Globus pallidus (tissue), 1 donor: Measurements from ENCODE around the gene NRP1.

ENCODE experiments used
- DNase-seq: peaks from one replicate; pipeline ENCODE4 v3.0.0-alpha.2; 2015; ENCODE audit warnings: low spot score

NRP1 gene

GRCh38 chr10:33260403-33261149 lies 73.9 kb downstream of the NRP1 start:
- DNase-seq = no peak

DNA sequence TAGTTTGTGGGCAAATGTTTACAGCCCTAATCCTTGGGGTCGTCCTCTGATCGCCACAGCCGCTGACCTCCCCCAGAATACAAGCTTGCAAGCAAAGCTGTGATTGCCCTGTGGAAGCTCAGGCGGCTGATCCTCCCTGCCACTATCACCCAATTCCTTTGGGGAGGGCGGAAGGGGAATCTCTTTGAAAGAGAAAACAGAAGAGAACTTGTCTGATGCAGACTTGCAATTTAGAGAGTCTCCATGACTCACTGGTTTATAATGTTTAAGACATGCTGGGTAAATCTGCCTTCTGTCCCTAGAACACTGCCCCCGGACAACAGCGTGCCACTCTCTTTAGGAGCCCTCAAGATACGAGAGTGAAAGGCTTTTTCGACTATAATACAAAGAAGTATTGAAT lies 75.5 kb downstream of the NRP1 start:
- no peak for DNase-seq

- no peak for DNase-seq
Measured at GRCh38 chr10:33257439-33258080, 76.9 kb downstream of the NRP1 start.

- no peak for DNase-seq
Measured at GRCh38 chr10:33256458-33256857, 78.0 kb downstream of the NRP1 start.

DNA sequence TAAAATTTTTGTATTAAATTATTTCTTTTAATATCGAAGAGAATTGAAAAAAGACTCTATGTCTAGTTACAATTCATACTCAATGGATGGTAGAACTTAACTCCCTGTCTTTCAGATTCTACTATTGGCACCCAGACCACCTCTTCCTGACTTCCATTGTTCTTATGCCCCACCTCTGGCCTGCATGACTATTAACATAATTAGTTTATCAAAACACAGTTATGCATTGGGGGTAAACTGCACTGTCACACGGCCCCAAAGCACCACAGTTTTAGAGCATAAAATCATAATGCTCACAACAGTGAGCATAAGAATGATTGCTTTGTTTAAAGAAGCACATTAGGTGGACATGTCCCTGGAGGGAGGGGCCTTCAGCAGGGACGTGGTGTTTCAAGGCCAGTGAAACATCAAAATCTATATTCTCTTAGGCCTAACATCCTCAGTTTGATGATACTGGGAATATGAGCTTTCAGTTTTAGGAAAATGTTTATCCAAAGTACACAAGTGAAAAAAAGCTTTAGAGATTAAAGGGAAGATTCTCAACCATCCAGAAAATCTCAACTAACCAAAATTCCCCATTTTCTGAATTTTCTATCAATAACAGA lies 79.8 kb downstream of the NRP1 start:
- DNase-seq = no peak

- no peak for DNase-seq
Measured at GRCh38 chr10:33253411-33253810, 81.1 kb downstream of the NRP1 start.

DNA sequence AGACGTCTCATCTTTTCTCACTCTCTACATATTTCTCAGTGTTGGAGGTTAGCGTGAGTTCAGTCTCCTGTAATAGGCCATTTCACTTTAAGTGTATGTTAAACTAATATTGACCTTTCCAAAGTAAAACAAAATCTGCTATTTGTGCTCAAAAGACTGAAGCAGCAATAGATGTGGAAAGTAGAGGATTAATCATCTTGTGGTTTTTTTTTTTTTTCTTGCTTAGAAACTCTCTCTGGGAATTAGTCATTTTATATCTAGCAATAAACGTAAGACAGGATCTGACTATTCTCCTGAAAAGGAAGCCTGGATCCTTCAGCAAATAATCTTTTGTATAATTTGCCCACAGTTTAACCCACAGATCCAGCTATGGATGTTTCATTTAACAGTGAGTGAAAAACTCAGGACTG lies 81.7 kb downstream of the NRP1 start:
- DNase-seq = no peak

GRCh38 chr10:33252324-33252723 lies 82.1 kb downstream of the NRP1 start:
- no peak for DNase-seq

GRCh38 chr10:33249659-33250345 lies 84.7 kb downstream of the NRP1 start:
- no peak for DNase-seq

DNA sequence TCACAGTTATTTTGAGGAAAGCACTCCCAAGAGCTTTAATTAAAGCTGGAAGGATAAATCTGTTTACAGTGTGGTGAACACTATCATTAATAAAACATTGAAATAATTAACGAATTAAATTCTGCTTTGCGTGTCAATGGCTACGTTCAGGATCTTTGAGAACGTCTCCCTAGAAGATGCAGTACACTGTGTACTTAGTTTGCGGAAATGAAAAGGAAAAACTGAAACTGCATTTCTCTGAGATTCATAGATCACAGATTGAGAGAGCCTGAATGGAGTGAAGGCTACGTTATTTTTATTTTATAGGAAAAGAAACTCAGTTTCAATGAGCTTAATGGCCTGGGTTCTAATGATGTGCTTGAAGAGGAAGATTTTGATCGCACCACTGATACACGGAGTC lies 85.3 kb downstream of the NRP1 start:
- no peak for DNase-seq

DNA sequence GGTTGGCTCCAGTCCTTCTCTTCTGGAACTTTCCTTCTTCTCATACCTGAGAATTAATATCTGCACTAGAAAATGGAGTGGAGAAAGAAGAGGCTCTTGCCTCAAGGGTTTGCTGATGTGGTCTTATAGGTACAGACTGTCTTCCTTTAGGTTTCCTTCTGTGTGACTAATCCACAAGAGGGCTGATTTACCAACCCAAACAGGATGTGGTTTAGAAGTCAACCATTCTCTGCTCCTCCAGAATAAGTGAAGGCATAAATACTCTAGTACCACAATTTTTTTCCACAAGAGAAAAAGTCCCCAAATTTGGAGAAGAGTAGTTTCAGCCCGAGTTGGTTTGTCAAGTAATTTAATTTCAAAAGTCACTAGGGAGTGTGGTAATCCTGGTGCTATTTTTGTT lies 85.8 kb downstream of the NRP1 start:
- no peak for DNase-seq

DNA sequence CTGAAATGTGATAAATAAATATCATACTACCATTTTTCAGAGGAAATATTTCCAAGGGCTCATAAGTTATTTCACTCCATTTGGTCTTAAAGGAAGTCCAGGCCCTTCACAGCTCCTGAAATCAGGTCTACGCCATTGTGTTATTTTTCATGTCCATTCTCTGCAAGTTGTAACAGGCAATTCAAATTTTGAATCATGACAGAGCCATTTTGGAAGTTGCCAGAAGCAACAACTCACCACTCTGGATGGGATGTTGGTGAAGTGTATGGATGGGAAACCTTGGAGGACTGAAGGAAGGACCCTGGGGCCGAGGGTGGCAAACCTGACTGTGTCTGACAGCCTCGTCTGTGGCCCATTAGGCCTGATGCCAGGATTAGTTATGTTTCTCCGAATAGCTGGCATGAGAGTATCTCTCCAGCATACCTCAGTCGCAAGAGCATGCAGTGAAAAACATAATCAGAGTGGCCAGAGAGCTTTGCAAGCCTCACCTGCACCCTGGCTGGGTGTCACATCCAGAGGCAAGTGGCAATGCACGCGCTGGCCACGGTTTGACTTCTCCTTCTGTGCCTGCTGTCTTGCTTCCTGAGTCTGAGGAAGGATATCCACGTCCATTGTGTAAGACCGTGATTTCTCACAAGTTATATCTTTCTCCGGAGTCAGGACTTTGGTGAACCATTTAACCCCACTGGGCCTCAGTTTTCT lies 87.1 kb downstream of the NRP1 start:
- DNase-seq = no peak

DNA sequence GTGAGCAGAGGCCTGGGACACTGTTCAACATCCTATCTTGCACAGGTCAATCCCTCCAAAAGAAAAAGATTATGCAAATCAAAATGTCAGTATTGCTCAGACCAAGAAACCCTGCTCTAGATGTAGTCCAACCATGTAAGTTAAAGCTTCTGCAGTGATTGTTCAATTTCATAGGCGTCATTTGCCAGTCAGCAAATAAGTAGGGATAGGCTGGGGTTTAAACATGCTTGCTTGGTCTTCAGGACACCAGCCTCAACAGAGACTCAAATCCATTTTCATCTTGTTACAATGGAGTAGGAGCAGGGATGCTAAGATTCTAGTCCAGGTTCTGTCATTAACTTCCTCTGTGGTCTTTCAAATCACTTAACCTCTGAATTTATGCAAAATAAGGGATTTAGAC lies 89.1 kb downstream of the NRP1 start:
- no peak for DNase-seq

DNA sequence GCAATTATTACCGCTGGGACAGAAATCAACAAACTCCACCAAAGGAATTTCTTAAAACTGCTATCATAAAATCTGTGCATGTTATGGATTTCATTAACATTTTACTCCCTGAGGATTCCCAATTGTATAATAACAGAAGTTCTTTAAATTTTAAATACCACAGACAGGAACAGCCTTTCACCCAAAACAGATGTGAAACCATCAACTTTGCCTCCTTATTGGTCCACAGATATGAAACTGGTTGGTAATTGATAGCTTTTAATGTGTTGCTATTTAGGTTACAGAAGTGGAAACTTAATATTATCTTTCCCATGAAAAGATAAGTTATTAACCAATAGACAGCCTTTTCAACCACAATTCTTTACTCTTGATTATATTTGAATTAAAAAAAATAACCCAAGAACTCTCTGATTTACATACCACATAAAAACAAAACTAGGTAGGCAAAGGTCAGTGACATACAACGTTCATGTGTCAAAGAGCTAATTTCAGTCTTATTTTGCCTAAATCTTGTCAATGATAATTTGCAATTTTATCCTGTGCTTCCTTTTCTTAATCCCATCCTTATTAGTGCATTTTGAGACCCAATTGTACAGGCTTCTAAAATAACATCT lies 90.0 kb downstream of the NRP1 start:
- DNase-seq = no peak

- DNase-seq = no peak
Measured at GRCh38 chr10:33243703-33244102, 90.8 kb downstream of the NRP1 start.

DNA sequence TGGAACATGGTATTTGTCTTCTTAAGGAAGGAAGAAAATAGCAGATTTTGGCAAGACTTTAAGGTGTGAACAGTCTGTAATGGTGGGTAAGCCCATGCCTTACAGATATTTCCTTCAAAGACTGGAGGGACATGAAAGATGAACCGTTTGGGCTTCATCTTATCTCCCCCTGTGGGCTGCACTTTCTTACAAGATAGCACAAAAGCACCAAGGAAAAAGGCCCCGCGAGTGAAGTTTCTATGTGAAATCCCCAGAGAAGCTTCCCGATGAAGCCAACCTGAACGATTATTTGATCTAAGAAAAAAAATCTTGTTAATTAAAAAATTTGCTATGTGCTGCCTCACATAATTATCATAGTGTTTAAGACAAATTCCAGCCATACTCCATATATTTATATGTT lies 91.5 kb downstream of the NRP1 start:
- DNase-seq = no peak

DNA sequence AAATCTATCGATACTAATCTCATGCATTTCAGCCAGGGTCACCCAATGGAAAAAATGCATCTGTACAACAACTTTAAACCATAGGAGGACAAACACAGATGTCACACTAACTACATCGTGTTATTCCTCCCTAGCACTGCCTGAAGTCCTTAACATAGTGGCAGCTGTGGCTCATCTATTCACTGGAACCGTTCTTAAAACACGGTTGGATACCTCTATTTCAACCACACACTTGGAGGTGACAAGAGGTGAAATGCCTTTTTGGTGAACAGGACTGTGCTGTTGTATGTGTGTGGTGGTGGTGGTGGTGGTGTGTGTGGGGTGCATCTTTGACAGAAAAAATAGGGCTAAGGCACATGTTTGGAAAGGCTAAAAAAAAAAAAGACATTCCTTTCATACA lies 93.1 kb downstream of the NRP1 start:
- DNase-seq = no peak

DNA sequence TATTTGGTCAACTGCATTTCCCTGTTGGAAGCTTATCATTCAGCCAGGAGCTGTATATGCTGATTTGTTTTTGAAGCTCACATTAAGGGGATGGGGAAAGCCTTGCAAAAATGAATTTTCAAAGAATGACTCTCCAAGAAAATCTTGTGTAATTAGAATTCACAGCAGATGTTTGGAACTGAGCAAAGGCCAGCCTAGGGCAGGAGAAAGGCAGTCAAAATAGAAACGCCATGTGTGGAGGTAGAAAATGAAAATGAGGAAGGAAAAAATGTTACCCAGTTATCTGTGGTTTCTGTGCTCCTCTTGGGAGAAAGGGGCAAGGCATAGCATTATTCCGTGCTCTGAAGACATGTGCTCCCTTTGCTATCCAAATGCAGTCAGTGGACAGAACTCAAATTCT lies 93.5 kb downstream of the NRP1 start:
- no peak for DNase-seq

DNA sequence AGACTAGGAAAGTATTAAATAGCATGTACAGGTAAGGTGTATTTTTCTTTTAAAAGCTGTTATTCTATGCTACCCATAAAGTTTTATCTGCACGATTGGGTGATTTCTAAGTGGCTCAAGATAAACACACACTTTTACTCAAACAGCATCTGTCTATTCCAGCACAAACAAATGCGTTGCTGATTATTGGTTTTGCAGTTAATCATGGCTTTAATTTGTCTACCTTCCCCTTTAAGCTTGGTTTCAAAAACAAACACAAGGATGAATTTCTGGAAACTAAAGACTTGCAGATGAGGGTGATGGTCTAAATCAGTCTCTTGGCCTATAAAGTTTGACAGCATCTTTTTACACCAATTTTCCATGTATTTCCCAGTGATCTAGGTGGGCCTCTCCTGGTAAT lies 94.2 kb downstream of the NRP1 start:
- no peak for DNase-seq

- DNase-seq = no peak
Measured at GRCh38 chr10:33239257-33239656, 95.2 kb downstream of the NRP1 start.

DNA sequence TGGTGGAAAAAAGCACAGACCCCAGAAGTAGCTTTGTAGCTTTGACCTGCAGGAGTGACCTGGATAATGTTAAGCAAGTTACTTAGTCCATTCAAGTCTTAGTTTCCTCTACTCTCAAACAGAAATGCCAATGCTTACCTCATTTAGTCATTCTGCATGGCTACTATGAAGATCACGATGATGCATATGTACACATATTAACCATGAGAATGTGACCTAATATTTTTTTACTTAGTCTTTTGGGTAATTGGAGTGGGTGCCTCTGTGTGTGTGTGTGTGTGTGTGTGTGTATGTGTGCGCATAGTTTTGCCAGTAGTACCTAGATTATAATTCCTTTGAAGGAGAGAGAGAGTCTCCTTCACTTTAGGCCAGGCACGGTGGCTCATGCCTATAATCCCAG lies 95.8 kb downstream of the NRP1 start:
- DNase-seq = no peak
